Adrenal gland (tissue), 12 donors: ENCODE measurements around the gene ARHGEF28. TPM values are rescaled to one million over a fixed set of nuclear protein-coding genes. Genes with fewer than 3 reads are reported as not detected.

ENCODE experiments used
- DNase-seq, 7 donors: peaks; one replicate each; pipeline ENCODE4 v3.0.0-alpha.2; 2019 to 2020
- H3K27ac ChIP-seq, 5 donors: fragments of 200-600 bp; sonication (generic) in 4 of 5; 1 replicate in 3 of 5; 2 replicates in 2 of 5; pipeline versions ENCODE4 v1.5.1 to v1.8.0; 2016 to 2020; ENCODE audit warnings: mild to moderate bottlenecking in 1 of 5
- H3K27me3 ChIP-seq: fragments of 200-600 bp; 2 replicates; pipeline ENCODE4 v1.8.0; 2021
- H3K36me3 ChIP-seq, 2 donors: fragments of 200-600 bp; replicated peaks in 1 of 2; 1 replicate in 1 of 2; 2 replicates in 1 of 2; pipeline versions ENCODE4 v1.5.1 to v1.8.0; 2018 to 2022
- H3K4me1 ChIP-seq, 2 donors: fragments of 200-600 bp; replicated peaks in 1 of 2; 1 replicate in 1 of 2; 2 replicates in 1 of 2; pipeline versions ENCODE4 v1.5.1 to v1.8.0; 2018 to 2021
- H3K4me3 ChIP-seq, 4 donors: fragments of 200-600 bp; sonication (generic) in 3 of 4; one replicate each; pipeline ENCODE4 v1.5.1; 2016 to 2018
- H3K9me3 ChIP-seq, 3 donors: fragments of 200-600 bp; sonication (generic) in 1 of 3; replicated peaks in 1 of 3; 1 replicate in 2 of 3; 2 replicates in 1 of 3; pipeline versions ENCODE4 v1.5.1 to v1.8.0; 2016 to 2021
- POLR2A ChIP-seq, 2 donors: fragments of 450-650 bp; IDR thresholded peaks; one replicate each; pipeline ENCODE4 v1.6.1; 2017; ENCODE audit warnings: antibody characterized with exemption in 2 of 2, mild to moderate bottlenecking in 2 of 2, moderate library complexity in 1 of 2
- WGBS, 4 donors: extraction: QIAGEN DNeasy Blood & Tissue Kit in 2 of 4; methylation state at CpG; one replicate each; pipeline versions ENCODE4 v1.1.5 to v1.1.7; 2013 to 2017; 5-methylcytosine and 5-hydroxymethylcytosine counted together
- intact Hi-C, 2 donors: fragments of 100-400 bp; cut with DNase I; formaldehyde crosslinking; loops; one replicate each; pipeline versions ENCODE4 v1.14.1 to v1.15.0; 2022 to 2023
- polyA plus RNA-seq, 3 donors: library from polyadenylated mRNA; stranded (reverse); fragments of 200-250 nt in 2 of 3; fragments of 350-450 nt in 1 of 3; fragmentation: Illumina TruSeq in 1 of 3; extraction: RNeasy Lipid Tissue Mini Kit (QIAGEN cat#74804) in 1 of 3; gene quantifications; one replicate each; pipeline ENCODE4 v1.2.3, GENCODE V29; 2013 to 2014
- total RNA-seq, 9 donors: library from RNA; depleted of rRNA in 4 of 9; stranded (reverse); fragments of >200 nt in 4 of 9; fragments of 120-200 nt in 1 of 9; fragmentation: NEBNext Ultra II Directional in 1 of 9; extraction: Animal tissue kit (Norgen Biotek cat#: 25700) in 1 of 9; gene quantifications; one replicate each; pipeline versions ENCODE4 v1.1.0 to v1.2.4, GENCODE V29; 2013 to 2023
- TF ChIP-seq, protein P1 (sequence below), 6 experiments: fragments of 450-650 bp in 4 of 6; fragments of 200-600 bp in 2 of 6; sonication (generic) in 1 of 6; IDR thresholded peaks; 1 replicate in 5 of 6; 2 replicates in 1 of 6; pipeline versions ENCODE4 v1.5.1 to v1.8.0; 2016 to 2021; ENCODE audit warnings: antibody characterized with exemption in 6 of 6, mild to moderate bottlenecking in 2 of 6, moderate library complexity in 1 of 6
- donor health status: healthy with polysubstance abuse.
- donor health status: Bipolar disorder and iron deficiency.
- donor health status: DM: yes; HTN: yes; CAD: no.
- donor health status: DM: no; HTN: no; CAD: no.
- donor health status: DM: no; HTN: no; CAD: no.
- donor health status: DM: yes; HTN: yes; CAD: no.

The ARHGEF28 gene
- total and polyA plus RNA-seq, 12 donors, result 25.3 to 138 (median 42.4) TPM

DNA sequence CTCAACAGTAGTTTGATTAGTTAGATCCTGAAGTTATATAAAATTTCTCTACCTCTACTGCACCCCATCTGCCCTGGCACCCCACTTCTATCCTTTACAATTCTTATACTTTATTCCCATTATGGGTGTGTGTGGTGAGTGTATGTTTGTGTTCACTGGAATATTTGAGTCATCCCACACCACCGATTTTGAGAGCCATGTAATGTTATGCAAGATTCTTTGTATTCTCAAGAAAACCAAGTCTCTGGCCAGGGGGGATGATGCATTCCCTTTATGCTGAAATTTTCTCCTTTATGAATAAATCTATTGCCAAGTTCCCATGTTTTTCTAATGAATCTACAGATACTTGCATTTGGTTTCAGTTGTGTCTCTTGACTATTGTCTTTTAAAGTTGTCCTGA, 266.8 kb downstream of the ARHGEF28 start:
- Histone ChIP-seq H3K36me3 (peaks cover 0 to 24% of the 10 kb centered on the region in 2 donors), H3K4me1 (no peaks in the 10 kb centered on the region), H3K27me3 (no peaks in the 10 kb centered on the region), H3K9me3 (no peaks in the 10 kb centered on the region), H3K4me3 (no peak overlapping the region), H3K27ac (no peak overlapping the region)
- 33 to 81% (median 39%) methylated on average over 1 of the region's 1 CpG for WGBS, 4 donors
- intact Hi-C loops, result no loop called here
- DNase-seq, result no peak
- TF ChIP-seq, protein P1, sequence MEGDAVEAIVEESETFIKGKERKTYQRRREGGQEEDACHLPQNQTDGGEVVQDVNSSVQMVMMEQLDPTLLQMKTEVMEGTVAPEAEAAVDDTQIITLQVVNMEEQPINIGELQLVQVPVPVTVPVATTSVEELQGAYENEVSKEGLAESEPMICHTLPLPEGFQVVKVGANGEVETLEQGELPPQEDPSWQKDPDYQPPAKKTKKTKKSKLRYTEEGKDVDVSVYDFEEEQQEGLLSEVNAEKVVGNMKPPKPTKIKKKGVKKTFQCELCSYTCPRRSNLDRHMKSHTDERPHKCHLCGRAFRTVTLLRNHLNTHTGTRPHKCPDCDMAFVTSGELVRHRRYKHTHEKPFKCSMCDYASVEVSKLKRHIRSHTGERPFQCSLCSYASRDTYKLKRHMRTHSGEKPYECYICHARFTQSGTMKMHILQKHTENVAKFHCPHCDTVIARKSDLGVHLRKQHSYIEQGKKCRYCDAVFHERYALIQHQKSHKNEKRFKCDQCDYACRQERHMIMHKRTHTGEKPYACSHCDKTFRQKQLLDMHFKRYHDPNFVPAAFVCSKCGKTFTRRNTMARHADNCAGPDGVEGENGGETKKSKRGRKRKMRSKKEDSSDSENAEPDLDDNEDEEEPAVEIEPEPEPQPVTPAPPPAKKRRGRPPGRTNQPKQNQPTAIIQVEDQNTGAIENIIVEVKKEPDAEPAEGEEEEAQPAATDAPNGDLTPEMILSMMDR (IDR thresholded peaks at IDR 0.05), result no peak
- TF ChIP-seq POLR2A (IDR thresholded peaks at IDR 0.05), result no peak

DNA sequence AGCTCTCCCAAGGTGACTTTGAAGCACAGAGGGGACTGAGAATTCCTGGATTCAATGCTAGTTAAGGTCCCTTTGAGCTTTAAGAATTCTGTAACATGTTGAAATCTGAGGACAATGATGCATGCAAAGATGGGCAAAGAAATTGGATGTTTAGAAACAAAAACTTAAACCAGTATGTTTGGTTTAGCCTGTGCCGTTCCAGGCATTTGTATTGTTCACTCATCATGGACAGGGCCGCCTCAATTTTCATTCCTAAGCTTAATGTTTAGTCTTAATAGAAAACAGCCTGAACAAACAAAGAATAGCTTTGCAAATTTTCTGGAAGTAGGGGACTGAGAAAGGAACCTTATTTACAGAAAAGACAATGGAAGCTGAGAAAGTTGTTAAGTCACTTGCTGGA, 267.8 kb downstream of the ARHGEF28 start:
- Histone ChIP-seq H3K27ac (no peak overlapping the region), H3K4me3 (no peak overlapping the region), H3K4me1 (no peaks in the 10 kb centered on the region), H3K9me3 (no peaks in the 10 kb centered on the region), H3K27me3 (no peaks in the 10 kb centered on the region), H3K36me3 (peaks cover 0 to 22% of the 10 kb centered on the region in 2 donors)
- no peak for TF ChIP-seq POLR2A (IDR thresholded peaks at IDR 0.05)
- TF ChIP-seq, protein P1 (IDR thresholded peaks at IDR 0.05), result no peak
- intact Hi-C loops, result no loop called here
- DNase-seq, result no peak
- 93 to 95% (median 95%) methylated on average over 2 of the region's 2 CpGs for WGBS, 4 donors

DNA sequence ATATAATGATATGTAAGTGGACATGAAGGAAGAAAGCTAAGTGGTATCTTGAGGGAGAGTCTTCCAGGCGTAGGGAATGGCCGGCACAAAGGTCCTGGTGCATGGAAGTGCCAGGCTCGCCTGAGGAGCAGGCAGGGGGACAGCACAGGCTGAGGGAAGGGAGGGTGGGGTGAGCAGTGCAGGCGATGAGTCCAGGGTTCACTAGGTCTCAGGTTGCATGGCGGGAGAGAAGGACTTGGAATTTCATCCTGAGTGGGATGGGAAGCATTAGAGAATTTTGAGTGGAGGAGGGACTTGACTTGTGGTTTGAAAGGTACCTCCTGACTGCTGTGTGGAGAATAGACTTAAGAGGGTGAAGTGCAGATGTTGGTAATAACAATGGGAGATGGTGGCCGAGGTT, 268.9 kb downstream of the ARHGEF28 start:
- DNase-seq, result no peak
- Histone ChIP-seq H3K9me3 (no peaks in the 10 kb centered on the region), H3K27me3 (no peaks in the 10 kb centered on the region), H3K4me3 (no peak overlapping the region), H3K4me1 (no peaks in the 10 kb centered on the region), H3K36me3 (peaks cover 0 to 18% of the 10 kb centered on the region in 2 donors), H3K27ac (no peak overlapping the region)
- TF ChIP-seq, protein P1 (IDR thresholded peaks at IDR 0.05), result no peak
- TF ChIP-seq POLR2A (IDR thresholded peaks at IDR 0.05), result no peak
- 82 to 93% (median 90%) methylated on average over 6 of the region's 6 CpGs for WGBS, 4 donors
- intact Hi-C loops, result no loop called here

DNA sequence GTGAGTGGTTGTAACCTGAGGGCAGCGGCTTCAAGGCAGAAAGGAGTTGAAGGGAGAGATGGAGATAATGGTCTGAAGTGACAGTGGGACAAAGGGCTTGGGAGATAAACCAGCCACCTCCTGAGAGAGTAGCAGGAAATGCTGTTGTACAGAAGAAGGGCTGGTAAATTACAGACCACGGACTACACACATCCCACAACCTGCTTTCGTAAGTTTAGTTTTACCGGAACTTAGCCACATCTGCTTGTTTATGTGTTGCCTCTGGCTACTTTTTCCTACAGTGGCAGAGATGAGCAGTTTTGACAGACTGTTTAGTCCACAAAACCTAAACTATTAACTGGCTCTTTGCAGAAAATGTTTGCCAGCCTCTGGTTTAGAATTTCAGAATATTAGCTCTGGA, 269.5 kb downstream of the ARHGEF28 start:
- Histone ChIP-seq H3K36me3 (peaks cover 0 to 17% of the 10 kb centered on the region in 2 donors), H3K4me3 (no peak overlapping the region), H3K4me1 (no peaks in the 10 kb centered on the region), H3K27ac (no peak overlapping the region), H3K27me3 (no peaks in the 10 kb centered on the region), H3K9me3 (no peaks in the 10 kb centered on the region)
- no peak for DNase-seq
- intact Hi-C loops, result no loop called here
- 79 to 88% (median 85%) methylated on average over 4 of the region's 4 CpGs for WGBS, 4 donors
- TF ChIP-seq POLR2A (IDR thresholded peaks at IDR 0.05), result no peak
- TF ChIP-seq, protein P1 (IDR thresholded peaks at IDR 0.05), result no peak
